ENCODE data around the gene CC2D2A.

Gene CC2D2A

DNA sequence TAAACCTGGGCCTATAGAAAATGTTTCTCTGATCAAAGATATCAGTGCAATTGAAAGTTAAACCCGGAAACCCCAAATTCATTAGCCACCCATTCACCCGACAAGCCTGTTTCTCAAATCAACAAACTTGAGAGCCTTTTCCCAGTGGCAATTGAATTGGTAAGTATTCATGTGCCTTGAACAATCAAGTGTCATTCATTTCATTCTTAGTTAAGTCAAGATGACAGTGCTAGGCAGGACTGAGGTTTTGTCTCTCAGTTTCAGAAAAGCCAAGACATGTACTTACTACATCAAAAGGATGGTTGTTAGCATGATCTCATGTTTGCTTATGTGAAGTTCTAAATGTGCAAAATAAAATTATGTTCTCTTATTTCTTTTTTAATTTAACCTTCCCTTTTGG is 32.3 kb downstream of the CC2D2A start:
- no peak for DNase-seq (ENCODE audit: low spot score)
- TF ChIP-seq, protein P1, sequence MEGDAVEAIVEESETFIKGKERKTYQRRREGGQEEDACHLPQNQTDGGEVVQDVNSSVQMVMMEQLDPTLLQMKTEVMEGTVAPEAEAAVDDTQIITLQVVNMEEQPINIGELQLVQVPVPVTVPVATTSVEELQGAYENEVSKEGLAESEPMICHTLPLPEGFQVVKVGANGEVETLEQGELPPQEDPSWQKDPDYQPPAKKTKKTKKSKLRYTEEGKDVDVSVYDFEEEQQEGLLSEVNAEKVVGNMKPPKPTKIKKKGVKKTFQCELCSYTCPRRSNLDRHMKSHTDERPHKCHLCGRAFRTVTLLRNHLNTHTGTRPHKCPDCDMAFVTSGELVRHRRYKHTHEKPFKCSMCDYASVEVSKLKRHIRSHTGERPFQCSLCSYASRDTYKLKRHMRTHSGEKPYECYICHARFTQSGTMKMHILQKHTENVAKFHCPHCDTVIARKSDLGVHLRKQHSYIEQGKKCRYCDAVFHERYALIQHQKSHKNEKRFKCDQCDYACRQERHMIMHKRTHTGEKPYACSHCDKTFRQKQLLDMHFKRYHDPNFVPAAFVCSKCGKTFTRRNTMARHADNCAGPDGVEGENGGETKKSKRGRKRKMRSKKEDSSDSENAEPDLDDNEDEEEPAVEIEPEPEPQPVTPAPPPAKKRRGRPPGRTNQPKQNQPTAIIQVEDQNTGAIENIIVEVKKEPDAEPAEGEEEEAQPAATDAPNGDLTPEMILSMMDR (IDR thresholded peaks at IDR 0.05; ENCODE audit: extremely low read depth, insufficient read depth, missing control alignments) = no peak
- in situ Hi-C loops (cut with MboI; ENCODE audit: low pct_unique_long_range_greater_than_20kb, low sequenced_read_pairs, unreplicated experiment) = no loop called here

DNA sequence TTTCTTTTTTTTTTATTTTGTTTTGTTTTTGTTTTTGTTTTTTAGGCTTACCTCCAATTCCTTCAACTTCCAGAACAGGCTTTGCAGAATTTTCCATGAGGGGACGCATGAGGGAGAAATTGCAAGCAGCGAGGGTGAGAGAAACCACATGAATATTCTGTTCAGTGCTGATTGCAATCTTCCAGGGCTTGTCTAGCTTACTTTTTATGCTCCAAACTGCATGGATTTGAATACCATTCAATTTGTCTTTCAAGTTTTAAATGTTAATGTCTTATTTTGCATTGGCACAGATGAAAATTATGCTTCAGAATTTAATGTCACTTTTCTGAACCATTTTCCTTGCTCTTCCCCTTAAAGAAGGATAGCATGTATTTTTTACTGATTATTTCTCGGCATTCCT is 32.7 kb downstream of the CC2D2A start:
- in situ Hi-C loops (cut with MboI; ENCODE audit: low pct_unique_long_range_greater_than_20kb, low sequenced_read_pairs, unreplicated experiment) = no loop called here
- no peak for DNase-seq (ENCODE audit: low spot score)
- TF ChIP-seq, protein P1 (IDR thresholded peaks at IDR 0.05; ENCODE audit: extremely low read depth, insufficient read depth, missing control alignments) = no peak

DNA sequence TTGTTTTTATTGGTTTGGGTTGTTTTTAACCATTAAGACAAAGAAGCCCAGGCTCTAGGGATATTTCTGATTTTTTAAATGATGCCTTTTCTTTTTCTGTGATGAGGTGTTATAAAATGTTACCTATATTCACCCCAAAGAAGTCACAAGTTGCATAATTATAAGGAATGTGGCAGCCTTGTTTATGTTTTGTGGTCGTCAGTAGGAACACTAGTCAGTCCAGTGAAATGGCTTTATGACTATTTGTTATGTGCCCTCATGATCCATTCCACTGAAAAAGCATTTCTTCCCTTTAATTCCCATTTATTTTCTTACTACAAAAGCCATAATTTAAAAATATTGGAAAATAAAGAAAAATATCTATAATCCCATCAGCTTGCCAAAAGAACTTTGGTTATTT is 34.4 kb downstream of the CC2D2A start:
- TF ChIP-seq, protein P1 (IDR thresholded peaks at IDR 0.05; ENCODE audit: extremely low read depth, insufficient read depth, missing control alignments) = no peak
- in situ Hi-C loops (cut with MboI; ENCODE audit: low pct_unique_long_range_greater_than_20kb, low sequenced_read_pairs, unreplicated experiment) = no loop called here
- no peak for DNase-seq (ENCODE audit: low spot score)

DNA sequence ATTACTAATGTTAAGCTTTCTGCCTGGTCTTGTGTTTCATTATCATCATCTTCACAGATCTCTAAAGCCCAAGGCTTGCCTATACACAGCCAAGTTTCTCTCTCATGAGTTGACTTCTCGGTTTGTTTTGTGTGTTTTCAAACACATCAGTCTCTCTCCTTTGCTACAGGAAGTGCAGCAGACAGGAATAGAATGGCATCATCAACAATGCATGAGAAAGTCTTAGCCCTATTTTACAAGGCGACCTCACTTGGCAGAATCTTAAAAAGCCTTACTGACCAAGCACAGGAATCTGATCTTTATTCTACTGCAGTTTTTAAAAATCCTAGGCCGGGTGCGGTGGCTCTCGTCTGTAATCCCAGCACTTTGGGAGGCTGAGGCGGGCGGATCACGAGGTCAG is 36.8 kb downstream of the CC2D2A start:
- TF ChIP-seq, protein P1 (IDR thresholded peaks at IDR 0.05; ENCODE audit: extremely low read depth, insufficient read depth, missing control alignments) = no peak
- in situ Hi-C loops (cut with MboI; ENCODE audit: low pct_unique_long_range_greater_than_20kb, low sequenced_read_pairs, unreplicated experiment) = no loop called here

DNA sequence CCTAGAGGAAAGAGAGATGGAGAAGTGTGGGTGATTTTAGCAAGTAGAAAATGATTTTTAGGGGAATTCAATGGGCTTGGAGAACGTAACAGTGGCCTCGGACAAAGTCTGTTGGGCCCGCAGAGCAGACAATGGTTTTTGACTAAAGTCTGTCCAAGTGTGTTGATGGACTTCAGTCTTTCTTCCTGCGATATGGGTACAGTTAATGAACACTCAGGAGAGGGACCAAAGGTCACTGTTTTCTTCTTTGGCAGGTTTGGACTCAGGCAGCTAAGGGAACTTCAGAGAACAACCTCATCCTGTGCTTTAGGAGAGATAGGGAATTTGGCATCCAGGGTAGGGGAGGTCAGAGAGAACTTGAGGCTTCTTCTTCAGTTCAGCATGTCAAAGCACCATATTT is 38.0 kb downstream of the CC2D2A start:
- TF ChIP-seq, protein P1 (IDR thresholded peaks at IDR 0.05; ENCODE audit: extremely low read depth, insufficient read depth, missing control alignments) = no peak
- no peak for DNase-seq (ENCODE audit: low spot score)
- in situ Hi-C loops (cut with MboI; ENCODE audit: low pct_unique_long_range_greater_than_20kb, low sequenced_read_pairs, unreplicated experiment) = no loop called here

More for the DNA sequence above, 36.8 kb downstream of the CC2D2A start:
- no peak for DNase-seq (ENCODE audit: low spot score)

DNA sequence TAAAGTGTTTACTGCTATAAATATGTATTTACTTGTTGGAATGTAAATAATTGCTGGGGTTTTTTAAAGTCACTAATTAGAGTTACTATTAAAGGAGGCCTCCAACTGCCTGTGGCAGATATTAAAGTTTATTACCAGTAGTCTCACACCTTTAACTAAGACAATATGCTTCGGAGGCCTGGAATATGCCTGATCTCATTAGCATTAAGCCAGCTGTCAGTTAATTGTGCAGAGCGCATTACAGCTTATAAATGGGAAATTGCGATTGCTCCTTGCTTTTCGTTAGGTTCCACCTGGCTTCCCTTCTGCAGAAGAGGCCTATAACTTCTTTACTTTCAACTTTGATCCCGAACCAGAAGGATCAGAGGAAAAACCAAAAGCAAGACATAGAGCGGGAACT is 41.3 kb downstream of the CC2D2A start:
- in situ Hi-C loops (cut with MboI; ENCODE audit: low pct_unique_long_range_greater_than_20kb, low sequenced_read_pairs, unreplicated experiment) = no loop called here
- DNase-seq (ENCODE audit: low spot score) = no peak
- TF ChIP-seq, protein P1 (IDR thresholded peaks at IDR 0.05; ENCODE audit: extremely low read depth, insufficient read depth, missing control alignments) = no peak

DNA sequence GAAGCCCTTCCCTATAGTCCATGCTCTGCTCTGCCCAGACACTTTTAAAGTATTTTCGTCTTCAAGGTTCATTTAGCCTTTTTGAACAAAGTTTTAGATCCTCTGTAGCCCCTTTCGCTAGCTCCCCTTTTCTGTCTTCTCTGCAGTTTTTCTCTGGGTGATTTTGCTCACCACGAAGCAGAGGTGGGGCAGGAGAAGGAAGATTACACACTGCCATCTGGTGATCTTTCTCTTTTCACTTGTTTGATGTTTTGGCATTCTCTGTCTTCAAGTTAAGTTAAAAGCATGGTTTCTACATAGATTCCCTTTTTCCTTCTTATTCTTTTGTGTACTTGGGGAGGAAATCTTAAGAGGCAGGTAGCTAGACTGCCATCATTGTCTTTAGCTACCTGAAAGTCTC is 43.9 kb downstream of the CC2D2A start:
- TF ChIP-seq, protein P1 (IDR thresholded peaks at IDR 0.05; ENCODE audit: extremely low read depth, insufficient read depth, missing control alignments) = no peak
- in situ Hi-C loops (cut with MboI; ENCODE audit: low pct_unique_long_range_greater_than_20kb, low sequenced_read_pairs, unreplicated experiment) = no loop called here
- DNase-seq (ENCODE audit: low spot score) = no peak
